GM12874 (cell line): ENCODE results near the gene SERPINI1.

Experiments used
- CTCF ChIP-seq: IDR thresholded peaks from 2 replicates; pipeline ENCODE4 v1.5.1; 2011; ENCODE audit warnings: low read depth, mild to moderate bottlenecking, control low read depth, low read length, moderate library complexity; ENCODE audit not compliant: insufficient read depth

The SERPINI1 gene

DNA sequence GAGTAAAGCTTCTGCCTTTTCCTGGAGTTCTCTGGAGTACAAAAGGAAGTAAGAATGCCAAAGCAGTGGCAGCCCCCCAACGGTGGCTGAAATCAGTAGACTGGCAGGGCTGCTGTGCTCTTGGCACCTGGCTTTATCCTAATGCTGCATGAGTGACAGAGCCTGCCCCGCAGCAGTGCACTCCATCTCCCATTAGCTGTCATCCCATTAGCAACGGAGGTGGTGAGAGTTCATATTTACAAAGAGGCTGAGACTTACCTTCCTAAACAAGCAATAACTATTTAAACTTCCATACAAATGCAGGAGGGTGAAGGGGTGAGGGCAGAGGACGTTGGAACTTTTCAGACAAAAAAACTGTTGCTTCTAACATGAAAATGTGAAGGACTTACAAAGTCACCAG, 51.9 kb downstream of the SERPINI1 start:
- TF ChIP-seq CTCF, result no peak

GRCh38 chr3:167798443-167798842, 62.9 kb downstream of the SERPINI1 start:
- no peak for TF ChIP-seq CTCF

- TF ChIP-seq CTCF, result no peak
Observed at GRCh38 chr3:167808910-167809309, 73.4 kb downstream of the SERPINI1 start.

- TF ChIP-seq CTCF, result no peak
Observed at GRCh38 chr3:167810236-167810635, 74.7 kb downstream of the SERPINI1 start.

GRCh38 chr3:167811031-167811430, 75.5 kb downstream of the SERPINI1 start:
- TF ChIP-seq CTCF, result no peak

DNA sequence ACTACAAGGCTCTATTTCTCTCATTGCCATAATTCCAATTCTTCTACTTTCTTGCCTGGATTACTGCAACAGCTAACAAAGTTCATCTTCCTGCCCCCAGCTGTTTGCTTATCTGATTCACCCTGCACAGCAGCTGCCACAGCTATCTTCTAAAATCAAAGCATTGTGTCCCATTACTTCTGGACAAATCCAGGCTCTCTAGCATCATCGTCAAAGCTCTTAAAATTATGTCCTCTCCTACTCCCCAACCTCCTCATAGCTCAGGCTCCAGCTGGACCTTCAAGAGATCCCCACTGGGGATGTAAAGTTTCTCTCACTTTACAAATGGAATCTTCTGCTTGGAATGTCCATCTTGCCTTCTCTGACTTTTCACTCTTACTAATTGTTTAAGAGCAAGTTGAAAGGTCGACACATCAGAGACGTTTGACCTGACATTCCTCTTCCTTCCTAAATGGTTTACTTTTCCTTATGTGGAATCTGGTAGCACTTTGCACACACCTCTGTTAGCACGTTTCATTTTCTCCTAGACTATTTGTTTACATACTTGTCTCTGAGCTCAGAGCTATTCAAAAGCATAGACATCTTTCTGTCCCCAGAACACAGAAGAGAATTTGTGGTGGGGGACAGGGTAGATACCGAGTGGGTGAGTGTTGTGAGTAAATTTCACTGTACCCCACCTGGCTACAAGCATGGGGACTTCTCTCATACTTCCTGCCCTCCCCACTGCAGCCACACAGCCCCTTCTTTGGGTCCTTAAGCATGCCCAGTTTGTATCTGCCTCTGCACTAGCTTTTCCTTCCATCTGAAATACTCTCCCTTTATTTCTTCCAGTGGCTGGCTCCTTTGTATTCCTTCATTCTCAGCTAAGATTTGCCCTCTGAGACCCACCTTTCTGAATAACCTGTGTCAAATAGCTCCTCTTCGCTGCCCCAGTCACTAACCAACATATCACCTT, 77.9 kb downstream of the SERPINI1 start:
- TF ChIP-seq CTCF, result no peak

- TF ChIP-seq CTCF, result no peak
Observed at GRCh38 chr3:167814441-167814951, 79.0 kb downstream of the SERPINI1 start.
